HG02840 (cell line): ENCODE data around the gene TCOF1.

Source experiments
- ATAC-seq: cut with Tn5 transposase; IDR thresholded peaks from one replicate; pipeline ENCODE4 v1.9.1; 2021; ENCODE audit warnings: mild to moderate bottlenecking, moderate library complexity, moderate number of reproducible peaks; ENCODE audit not compliant: unreplicated experiment, low FRiP score

TCOF1 gene

GRCh38 chr5:150323819-150324218 is 33.7 kb upstream of the TCOF1 start:
- ATAC-seq: no peak

- no peak for ATAC-seq
Measured at GRCh38 chr5:150325426-150325825, 32.1 kb upstream of the TCOF1 start.

GRCh38 chr5:150326707-150327106 is 30.8 kb upstream of the TCOF1 start:
- ATAC-seq: no peak

GRCh38 chr5:150327139-150327538 is 30.4 kb upstream of the TCOF1 start:
- no peak for ATAC-seq

- no peak for ATAC-seq
Measured at GRCh38 chr5:150328515-150328914, 29.0 kb upstream of the TCOF1 start.

- no peak for ATAC-seq
Measured at GRCh38 chr5:150329038-150329437, 28.5 kb upstream of the TCOF1 start.

- ATAC-seq: no peak
Measured at GRCh38 chr5:150329881-150330876, 27.3 kb upstream of the TCOF1 start.

GRCh38 chr5:150333400-150333799 is 24.1 kb upstream of the TCOF1 start:
- ATAC-seq: no peak

- no peak for ATAC-seq
Measured at GRCh38 chr5:150335778-150336177, 21.7 kb upstream of the TCOF1 start.

GRCh38 chr5:150338546-150338945 is 19.0 kb upstream of the TCOF1 start:
- no peak for ATAC-seq

GRCh38 chr5:150339165-150339564 is 18.3 kb upstream of the TCOF1 start:
- ATAC-seq: no peak

GRCh38 chr5:150339841-150340240 is 17.7 kb upstream of the TCOF1 start:
- no peak for ATAC-seq

- ATAC-seq: no peak
Measured at GRCh38 chr5:150340614-150341255, 16.8 kb upstream of the TCOF1 start.

- no peak for ATAC-seq
Measured at GRCh38 chr5:150341331-150341730, 16.2 kb upstream of the TCOF1 start.

GRCh38 chr5:150341989-150342388 is 15.5 kb upstream of the TCOF1 start:
- ATAC-seq: no peak

GRCh38 chr5:150342583-150342982 is 14.9 kb upstream of the TCOF1 start:
- ATAC-seq: no peak

- ATAC-seq: no peak
Measured at GRCh38 chr5:150343994-150344631, 13.4 kb upstream of the TCOF1 start.

- ATAC-seq: no peak
Measured at GRCh38 chr5:150345716-150346115, 11.8 kb upstream of the TCOF1 start.

GRCh38 chr5:150346592-150346991 is 10.9 kb upstream of the TCOF1 start:
- ATAC-seq: no peak

- no peak for ATAC-seq
Measured at GRCh38 chr5:150347003-150347402, 10.5 kb upstream of the TCOF1 start.

GRCh38 chr5:150347451-150347850 is 10.0 kb upstream of the TCOF1 start:
- ATAC-seq: no peak
